Naive thymus-derived CD4-positive, alpha-beta T cell (primary cell): ENCODE results near the gene FOXO1. TPM values are rescaled to one million over a fixed set of nuclear protein-coding genes. Genes with fewer than 3 reads are reported as not detected.

Source experiments
- ATAC-seq: fragments of 150-1000 bp; cut with Tn5 transposase; 2 replicates; pipeline ENCODE4 v1.10.0; 2021; ENCODE audit warnings: mild to moderate bottlenecking, moderate library complexity
- CTCF ChIA-PET: fragments of 350-600 bp; sonication (Branson Sonifier 250); formaldehyde crosslinking; loops from one replicate; lab custom pipeline; 2021; ENCODE audit warnings: antibody characterized with exemption; lab: Charles Lee
- POLR2A ChIA-PET: fragments of 350-600 bp; sonication (Branson Sonifier 250); formaldehyde crosslinking; loops from one replicate; lab custom pipeline; 2021; ENCODE audit warnings: antibody characterized with exemption, inconsistent platforms; lab: Charles Lee
- DNase-seq, 9 donors: peaks; one replicate each; pipeline versions ENCODE4 v3.0.0 to v3.0.0-alpha.2; 2020 to 2022; ENCODE audit warnings: mixed read lengths in 1 of 9
- H3K27ac ChIP-seq: one replicate; pipeline ENCODE4 v1.7.0; 2013; ENCODE audit warnings: mild to moderate bottlenecking, low read depth, low read length, moderate library complexity
- H3K27me3 ChIP-seq, 2 donors: one replicate each; pipeline ENCODE4 v1.7.0; 2013; ENCODE audit warnings: low read length in 2 of 2, mild to moderate bottlenecking in 2 of 2, moderate library complexity in 2 of 2; ENCODE audit not compliant: control insufficient read depth in 2 of 2, insufficient read depth in 2 of 2
- H3K36me3 ChIP-seq, 3 experiments: 1 replicate in 2 of 3; 2 replicates in 1 of 3; pipeline ENCODE4 v1.7.0; 2013; ENCODE audit warnings: low read length in 3 of 3, mild to moderate bottlenecking in 3 of 3, moderate library complexity in 1 of 3; ENCODE audit not compliant: insufficient read depth in 3 of 3, control insufficient read depth in 2 of 3
- H3K4me1 ChIP-seq, 2 donors: one replicate each; pipeline ENCODE4 v1.7.0; 2013; ENCODE audit warnings: low read length in 2 of 2, mild to moderate bottlenecking in 2 of 2, moderate library complexity in 1 of 2; ENCODE audit not compliant: control insufficient read depth in 2 of 2, insufficient read depth in 2 of 2
- H3K4me3 ChIP-seq: 2 replicates; pipeline ENCODE4 v1.7.0; 2013; ENCODE audit warnings: mild to moderate bottlenecking, low read length
- H3K9me3 ChIP-seq, 3 experiments: 1 replicate in 2 of 3; 2 replicates in 1 of 3; pipeline ENCODE4 v1.7.0; 2013; ENCODE audit warnings: low read length in 3 of 3; ENCODE audit not compliant: control insufficient read depth in 2 of 3
- H3K27ac Mint-ChIP-seq, 9 donors: one replicate each; pipeline ENCODE4 v1.8.0; 2020 to 2022; ENCODE audit warnings: mixed read lengths in 9 of 9, mild to moderate bottlenecking in 8 of 9, moderate library complexity in 5 of 9, inconsistent platforms in 2 of 9
- H3K27me3 Mint-ChIP-seq, 5 donors: one replicate each; pipeline ENCODE4 v1.8.0; 2021 to 2022; ENCODE audit warnings: mixed read lengths in 5 of 5, mild to moderate bottlenecking in 1 of 5
- H3K36me3 Mint-ChIP-seq, 5 donors: one replicate each; pipeline ENCODE4 v1.8.0; 2020 to 2022; ENCODE audit warnings: mixed read lengths in 5 of 5, mild to moderate bottlenecking in 3 of 5, inconsistent platforms in 1 of 5
- H3K4me1 Mint-ChIP-seq, 7 donors: one replicate each; pipeline ENCODE4 v1.8.0; 2020 to 2022; ENCODE audit warnings: mixed read lengths in 7 of 7, mild to moderate bottlenecking in 3 of 7, inconsistent platforms in 1 of 7
- H3K4me3 Mint-ChIP-seq, 10 donors: one replicate each; pipeline ENCODE4 v1.8.0; 2020 to 2022; ENCODE audit warnings: mild to moderate bottlenecking in 10 of 10, mixed read lengths in 10 of 10, moderate library complexity in 6 of 10, inconsistent platforms in 2 of 10
- H3K9me3 Mint-ChIP-seq, 11 donors: one replicate each; pipeline ENCODE4 v1.8.0; 2020 to 2022; ENCODE audit warnings: mixed read lengths in 11 of 11, mild to moderate bottlenecking in 4 of 11, inconsistent platforms in 1 of 11, moderate library complexity in 1 of 11
- intact Hi-C, 2 donors: fragments of 100-400 bp; cut with micrococcal nuclease; formaldehyde crosslinking; loops; one replicate each; pipeline ENCODE4 v1.15.1; 2023
- polyA plus RNA-seq, 2 donors: library from polyadenylated mRNA; unstranded; fragments of 300-500 nt; fragmentation: Illumina TruSeq; gene quantifications; one replicate each; pipeline ENCODE4 v1.2.3, GENCODE V29; 2021
- total RNA-seq, 6 experiments: library from RNA in 5 of 6; stranded (reverse) in 5 of 6; gene quantifications; 1 replicate in 5 of 6; 2 replicates in 1 of 6; pipeline ENCODE4 v1.2.3 and lab custom pipeline; 2021 to 2026

FOXO1 gene
- total and polyA plus RNA-seq, 7 experiments from 2014 or later: 36.4 to 97.6 (median 72.5) TPM

DNA sequence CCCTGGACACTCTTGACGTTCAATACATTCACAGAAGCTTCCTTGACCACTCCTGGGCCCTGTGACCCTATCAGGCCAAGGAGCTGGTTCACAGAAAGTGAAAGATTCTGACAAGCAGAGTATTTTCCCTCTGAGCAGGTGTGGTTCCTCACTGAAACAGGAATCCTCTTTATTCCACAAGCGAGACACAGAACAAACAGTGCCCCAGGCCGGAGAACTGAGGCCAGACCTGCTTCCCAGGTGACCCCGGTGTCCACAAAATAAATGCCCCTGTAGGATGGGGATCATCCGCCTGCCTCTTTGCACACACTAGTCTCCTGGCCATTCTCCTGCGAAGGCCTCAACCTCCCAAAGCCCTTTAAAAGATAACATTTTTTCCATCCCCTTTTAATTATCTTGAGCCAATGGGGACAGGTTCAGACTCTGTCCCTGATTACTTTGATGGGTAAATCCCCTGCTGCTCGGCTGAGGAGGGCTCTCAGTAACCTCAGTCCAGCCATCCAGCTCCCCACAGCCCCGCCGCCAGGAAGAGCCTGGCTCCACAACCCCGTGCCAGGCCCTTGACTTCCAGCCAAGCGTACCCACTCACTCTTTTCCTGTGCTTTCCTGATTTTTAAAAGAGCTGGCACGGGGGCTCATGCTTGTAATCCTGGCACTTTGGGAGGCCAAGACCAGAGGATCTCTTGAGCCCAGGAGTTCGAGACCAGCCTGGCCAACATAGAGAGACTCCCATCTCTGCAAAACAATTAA is 129.1 kb downstream of the FOXO1 start:
- H3K4me3 ChIP-seq: no peak overlapping the region
- H3K4me1 ChIP-seq: no peaks in the 10 kb centered on the region
- H3K27ac ChIP-seq: no peak overlapping the region
- no peaks in the 10 kb centered on the region for H3K27me3 ChIP-seq
- Mint-ChIP-seq H3K27ac (peak overlapping the region in 3 of 9 donors; percentile 14 to 56 (median 42)), H3K4me3 (no peak overlapping the region), H3K27me3 (no peaks in the 10 kb centered on the region), H3K36me3 (peaks cover 0 to 8% (median 0%) of the 10 kb centered on the region in 5 donors), H3K4me1 (peaks cover 2 to 24% (median 11%) of the 10 kb centered on the region in 7 donors), H3K9me3 (no peaks in the 10 kb centered on the region)
- H3K9me3 ChIP-seq: no peaks in the 10 kb centered on the region
- intact Hi-C loops: no loop called here
- no peaks in the 10 kb centered on the region for H3K36me3 ChIP-seq
- DNase-seq (no peak), ATAC-seq (no peak)
- ChIA-PET CTCF (no interaction called here), POLR2A (no interaction called here)

DNA sequence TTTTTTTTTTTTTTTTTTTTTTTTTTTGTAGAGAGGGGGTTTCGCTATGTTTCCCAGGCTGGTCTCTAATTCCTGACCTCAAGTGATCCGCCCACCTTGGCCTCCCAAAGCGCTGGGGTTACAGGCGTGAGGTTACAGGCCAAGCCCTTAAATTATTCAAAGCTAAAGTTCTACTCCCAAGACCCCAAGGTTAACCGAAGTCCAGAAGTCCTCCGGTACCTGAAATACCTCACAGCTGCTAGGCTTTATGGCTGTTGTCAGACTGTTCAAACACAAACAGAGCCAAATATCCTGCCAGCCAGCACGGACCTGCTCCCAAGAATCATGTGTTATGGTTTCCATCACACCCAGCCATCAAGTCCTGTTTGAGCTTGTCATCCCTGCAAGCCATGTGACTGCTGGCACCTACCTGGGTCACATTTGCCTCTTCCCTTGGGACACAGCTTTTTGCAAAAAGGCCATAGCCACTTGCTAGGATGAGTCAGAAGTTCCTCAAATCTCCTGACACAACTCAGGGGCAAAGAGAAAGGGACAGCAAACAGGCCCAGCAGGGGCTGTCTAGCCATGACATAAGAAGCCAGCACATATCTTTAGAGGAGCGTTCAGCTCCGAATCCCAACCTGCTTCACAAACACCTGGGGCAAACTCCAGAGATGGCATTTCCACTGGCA is 129.9 kb downstream of the FOXO1 start:
- POLR2A ChIA-PET: interaction anchor here (1.4 kb wide), 1 partner anchor 8 kb away, joined by 4 read pairs; no protein-coding TSS in a partner anchor
- no peak overlapping the region for H3K27ac ChIP-seq
- H3K27me3 ChIP-seq: no peaks in the 10 kb centered on the region
- no peaks in the 10 kb centered on the region for H3K4me1 ChIP-seq
- no peaks in the 10 kb centered on the region for H3K27me3 Mint-ChIP-seq
- peak overlapping the region in 1 of 10 donors; percentile 23 for H3K4me3 Mint-ChIP-seq
- intact Hi-C loops: no loop called here
- peaks cover 2 to 28% (median 15%) of the 10 kb centered on the region in 7 donors for H3K4me1 Mint-ChIP-seq
- H3K9me3 Mint-ChIP-seq: no peaks in the 10 kb centered on the region
- H3K9me3 ChIP-seq: no peaks in the 10 kb centered on the region
- CTCF ChIA-PET: no interaction called here
- H3K36me3 Mint-ChIP-seq: peaks cover 0 to 8% (median 0%) of the 10 kb centered on the region in 5 donors
- H3K36me3 ChIP-seq: no peaks in the 10 kb centered on the region
- no peak for DNase-seq
- H3K27ac Mint-ChIP-seq: no peak overlapping the region
- ATAC-seq: no peak
- H3K4me3 ChIP-seq: no peak overlapping the region

DNA sequence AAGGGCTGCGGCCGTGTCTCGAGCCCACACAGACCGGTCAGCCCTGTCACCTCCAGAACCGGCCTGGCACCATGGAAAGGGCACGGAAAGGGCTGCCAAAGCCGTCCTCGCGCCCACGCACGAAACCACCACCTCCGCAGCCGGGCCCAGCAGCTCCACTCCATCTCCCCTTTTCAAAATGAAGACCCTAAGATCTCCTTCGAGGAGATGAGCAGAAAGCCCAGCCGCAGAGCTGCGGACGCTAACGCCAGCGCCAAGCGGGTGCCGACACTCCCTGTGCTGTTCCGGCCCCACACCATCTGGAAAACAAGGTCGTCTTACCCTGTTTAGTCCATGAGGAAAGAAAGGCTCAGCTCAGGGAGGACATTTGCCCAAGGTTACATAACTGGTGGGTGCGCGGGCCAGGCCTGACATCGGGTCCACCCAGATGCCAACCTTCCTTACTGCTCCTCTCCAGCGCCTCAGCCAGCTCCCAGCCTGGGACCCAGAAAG is 131.1 kb downstream of the FOXO1 start:
- Mint-ChIP-seq H3K4me1 (peaks cover 2 to 34% (median 24%) of the 10 kb centered on the region in 7 donors), H3K36me3 (peaks cover 0 to 8% (median 0%) of the 10 kb centered on the region in 5 donors), H3K27ac (no peak overlapping the region), H3K9me3 (no peaks in the 10 kb centered on the region), H3K4me3 (no peak overlapping the region), H3K27me3 (no peaks in the 10 kb centered on the region)
- ChIA-PET POLR2A (interaction anchor here (1.4 kb wide), 1 partner anchor 9 kb away, joined by 4 read pairs; no protein-coding TSS in a partner anchor), CTCF (no interaction called here)
- no peak for DNase-seq
- intact Hi-C loops: no loop called here
- Histone ChIP-seq H3K9me3 (no peaks in the 10 kb centered on the region), H3K4me3 (no peak overlapping the region), H3K4me1 (no peaks in the 10 kb centered on the region), H3K27me3 (no peaks in the 10 kb centered on the region), H3K36me3 (no peaks in the 10 kb centered on the region), H3K27ac (no peak overlapping the region)
- no peak for ATAC-seq

DNA sequence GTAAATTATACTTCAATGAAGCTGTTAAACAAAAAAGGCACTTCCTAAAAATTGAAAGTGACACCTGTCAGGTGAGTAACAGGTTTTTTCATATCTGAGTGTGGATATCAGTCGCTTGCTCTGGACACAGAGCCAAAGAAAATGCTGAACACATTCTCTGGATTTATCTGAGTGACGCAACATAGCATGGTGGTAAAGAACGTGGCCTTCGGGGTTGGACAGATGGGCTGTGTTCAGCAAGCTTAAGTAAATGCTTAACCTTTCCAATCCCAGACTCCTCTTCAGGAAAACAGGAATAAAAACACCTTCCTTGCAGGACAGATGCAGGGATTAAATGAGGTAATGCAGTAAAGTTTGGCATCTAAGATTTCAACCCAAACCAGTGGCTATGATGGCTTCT is 132.0 kb downstream of the FOXO1 start:
- H3K36me3 ChIP-seq: no peaks in the 10 kb centered on the region
- CTCF ChIA-PET: interaction anchor here (0.8 kb wide), 1 partner anchor 27 kb away, joined by 6 read pairs; no protein-coding TSS in a partner anchor
- H3K4me3 Mint-ChIP-seq: no peak overlapping the region
- POLR2A ChIA-PET: interaction anchor here (0.7 to 1.3 kb wide), 3 partner anchors 10 to 40 kb away, joined by 3 to 4 read pairs (median 3); no protein-coding TSS in a partner anchor
- H3K4me1 Mint-ChIP-seq: peaks cover 4 to 34% (median 25%) of the 10 kb centered on the region in 7 donors
- intact Hi-C loops: no loop called here
- no peaks in the 10 kb centered on the region for H3K4me1 ChIP-seq
- H3K4me3 ChIP-seq: no peak overlapping the region
- H3K27ac ChIP-seq: no peak overlapping the region
- H3K9me3 Mint-ChIP-seq: peaks cover 0 to 2% (median 0%) of the 10 kb centered on the region in 11 donors
- H3K27me3 ChIP-seq: no peaks in the 10 kb centered on the region
- H3K27me3 Mint-ChIP-seq: no peaks in the 10 kb centered on the region
- ATAC-seq: no peak
- H3K36me3 Mint-ChIP-seq: peaks cover 0 to 4% (median 0%) of the 10 kb centered on the region in 5 donors
- no peak for DNase-seq
- no peak overlapping the region for H3K27ac Mint-ChIP-seq
- H3K9me3 ChIP-seq: no peaks in the 10 kb centered on the region

DNA sequence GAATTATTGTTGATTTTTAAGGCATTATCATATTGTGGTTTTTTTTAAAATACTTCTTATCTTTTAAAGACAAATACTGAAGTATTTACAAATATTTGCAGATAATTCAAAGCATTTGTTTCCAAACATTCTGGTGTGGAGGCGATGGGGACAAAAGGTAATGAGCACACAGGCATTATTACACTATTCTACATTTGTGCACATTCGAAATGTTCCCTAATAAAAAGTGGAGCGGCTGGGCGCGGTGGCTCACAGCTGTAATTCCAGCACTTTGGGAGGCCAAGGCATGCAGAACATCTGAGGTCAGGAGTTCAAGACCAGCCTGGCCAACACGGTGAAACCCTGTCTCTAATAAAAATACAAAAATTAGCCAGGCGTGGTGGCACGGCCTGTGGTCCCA is 133.4 kb downstream of the FOXO1 start:
- DNase-seq (no peak), ATAC-seq (no peak)
- H3K9me3 ChIP-seq: peaks cover 0 to 1% (median under 1%) of the 10 kb centered on the region in 3 experiments
- Mint-ChIP-seq H3K36me3 (peaks cover 0 to 9% (median 2%) of the 10 kb centered on the region in 5 donors), H3K9me3 (peaks cover 0 to 6% (median 2%) of the 10 kb centered on the region in 11 donors), H3K4me1 (peaks cover 5 to 29% (median 23%) of the 10 kb centered on the region in 7 donors), H3K27ac (no peak overlapping the region), H3K4me3 (no peak overlapping the region), H3K27me3 (no peaks in the 10 kb centered on the region)
- POLR2A ChIA-PET: interaction anchor here (1.0 to 1.5 kb wide), 2 partner anchors 8 to 51 kb away, joined by 3 to 4 read pairs; no protein-coding TSS in a partner anchor
- CTCF ChIA-PET: no interaction called here
- H3K4me1 ChIP-seq: no peaks in the 10 kb centered on the region
- intact Hi-C loops: no loop called here
- H3K4me3 ChIP-seq: no peak overlapping the region
- no peaks in the 10 kb centered on the region for H3K36me3 ChIP-seq
- no peaks in the 10 kb centered on the region for H3K27me3 ChIP-seq
- no peak overlapping the region for H3K27ac ChIP-seq

DNA sequence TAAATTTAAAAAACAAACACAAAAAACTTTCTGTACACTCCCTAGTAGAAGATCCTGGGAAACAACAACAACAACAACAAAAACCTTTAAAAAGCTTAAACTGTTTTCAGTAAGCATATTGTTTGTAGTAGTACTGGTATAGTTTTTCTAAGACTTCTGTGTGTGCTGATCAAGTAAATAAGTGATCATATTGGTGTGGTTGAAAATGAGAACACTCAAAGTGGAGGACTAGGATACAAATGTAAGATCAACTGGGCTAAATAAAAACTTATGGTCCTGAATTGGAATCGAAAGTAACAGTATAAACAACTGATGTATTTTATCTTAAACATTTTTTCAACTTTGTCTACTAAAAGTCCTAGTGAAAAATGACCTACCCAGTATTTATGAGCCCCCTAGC is 135.5 kb downstream of the FOXO1 start:
- ChIA-PET POLR2A (no interaction called here), CTCF (no interaction called here)
- Mint-ChIP-seq H3K9me3 (peaks cover 0 to 23% (median 9%) of the 10 kb centered on the region in 11 donors), H3K36me3 (peaks cover 0 to 12% (median 8%) of the 10 kb centered on the region in 5 donors), H3K4me1 (peaks cover 5 to 29% (median 23%) of the 10 kb centered on the region in 7 donors), H3K27ac (peak overlapping the region in 2 of 9 donors; percentile 42 to 64), H3K4me3 (peak overlapping the region in 2 of 10 donors; percentile 5 to 18), H3K27me3 (no peaks in the 10 kb centered on the region)
- DNase-seq (no peak), ATAC-seq (no peak)
- intact Hi-C loops: no loop called here
- Histone ChIP-seq H3K4me1 (no peaks in the 10 kb centered on the region), H3K9me3 (peaks cover 0 to 12% (median 4%) of the 10 kb centered on the region in 3 experiments), H3K4me3 (no peak overlapping the region), H3K36me3 (no peaks in the 10 kb centered on the region), H3K27me3 (no peaks in the 10 kb centered on the region), H3K27ac (no peak overlapping the region)
